Fibroblast of the aortic adventitia (primary cell): Measurements from ENCODE around the gene HPF1. TPM values are rescaled to one million over a fixed set of nuclear protein-coding genes. Genes with fewer than 3 reads are reported as not detected.
A peak's percentile ranks its signal among the peaks of the same experiment; 100 is the strongest.

ENCODE experiments used
- DNase-seq: peaks from one replicate; pipeline ENCODE4 v3.0.0-alpha.2; 2010; ENCODE audit warnings: low read depth
- H3K4me3 ChIP-seq: 2 replicates; pipeline ENCODE4 v1.5.1; 2011; ENCODE audit warnings: low read depth, mild to moderate bottlenecking, control low read depth, low read length, moderate library complexity
- CTCF ChIP-seq: IDR thresholded peaks from 2 replicates; pipeline ENCODE4 v1.5.1; 2011; ENCODE audit warnings: mild to moderate bottlenecking, low read length, control low read depth, inconsistent platforms; ENCODE audit not compliant: insufficient read depth
- total RNA-seq: library from RNA; depleted of rRNA; stranded (reverse); fragments of >200 nt; gene quantifications from 2 replicates; pipeline ENCODE4 v1.2.3, GENCODE V29; 2012; ENCODE audit warnings: low replicate concordance

Gene HPF1
- total RNA-seq, 1 donor = 53.8 TPM

- DNase-seq = peak; percentile 27
- H3K4me3 ChIP-seq = no peak overlapping the region
- no peak for TF ChIP-seq CTCF
These were observed 41.1 kb downstream of the HPF1 start for GRCh38 chr4:169716677-169717076.

GRCh38 chr4:169715826-169716225, 41.9 kb downstream of the HPF1 start:
- TF ChIP-seq CTCF = no peak
- DNase-seq = no peak

GRCh38 chr4:169707958-169708643, 49.6 kb downstream of the HPF1 start:
- H3K4me3 ChIP-seq = no peak overlapping the region
- TF ChIP-seq CTCF = no peak
- DNase-seq = peak; percentile 93

More at GRCh38 chr4:169715826-169716225, 41.9 kb downstream of the HPF1 start:
- H3K4me3 ChIP-seq = no peak overlapping the region

- TF ChIP-seq CTCF = no peak
- H3K4me3 ChIP-seq = no peak overlapping the region
- DNase-seq = no peak
These were observed 59.4 kb downstream of the HPF1 start for GRCh38 chr4:169698331-169698730.

GRCh38 chr4:169690787-169691186, 67.0 kb downstream of the HPF1 start:
- DNase-seq = no peak
- TF ChIP-seq CTCF = no peak
- H3K4me3 ChIP-seq = no peak overlapping the region

GRCh38 chr4:169689681-169690080, 68.1 kb downstream of the HPF1 start:
- no peak for DNase-seq
- no peak for TF ChIP-seq CTCF
- H3K4me3 ChIP-seq = no peak overlapping the region
